ENCODE results near the gene MESP1. TPM values are rescaled to one million over a fixed set of nuclear protein-coding genes. Genes with fewer than 3 reads are reported as not detected.

MESP1 gene
- total and polyA plus RNA-seq, 4 experiments from 2014 or later: 0.53 to 1.2 (median 0.74) TPM

- Histone ChIP-seq H3K9me3 (ENCODE audit: control insufficient read depth in 1 of 2, low read length in 2 of 2) (no peaks in the 10 kb centered on the region), H3K4me3 (ENCODE audit: low read length in 2 of 2) (no peak overlapping the region), H3K27me3 (ENCODE audit: insufficient read depth, low read length) (no peaks in the 10 kb centered on the region), H3K27ac (ENCODE audit: low read depth, low read length) (no peak overlapping the region), H3K36me3 (ENCODE audit: insufficient read depth, low read length) (no peaks in the 10 kb centered on the region), H3K4me1 (ENCODE audit: insufficient read depth, low read length) (peaks cover 5% of the 10 kb centered on the region)
- Mint-ChIP-seq H3K4me1 (no peaks in the 10 kb centered on the region), H3K9me3 (no peaks in the 10 kb centered on the region), H3K4me3 (no peak overlapping the region), H3K27me3 (peaks cover 0 to 19% of the 10 kb centered on the region in 2 donors), H3K36me3 (no peaks in the 10 kb centered on the region), H3K27ac (no peak overlapping the region)
- CTCF ChIA-PET (ENCODE audit: partially characterized antibody): interaction anchor here (0.9 to 1.9 kb wide), 2 partner anchors 9 to 119 kb away, joined by 4 to 11 read pairs; no protein-coding TSS in a partner anchor
- POLR2A ChIA-PET (ENCODE audit: partially characterized antibody): no interaction called here
- DNase-seq: no peak
- intact Hi-C loops (cut with micrococcal nuclease): no loop called here
Observed at GRCh38 chr15:89755701-89756100, 4.7 kb upstream of the MESP1 start.

- intact Hi-C loops (cut with micrococcal nuclease): no loop called here
- CTCF ChIA-PET (ENCODE audit: partially characterized antibody): interaction anchor here (0.7 to 2.8 kb wide), 4 partner anchors 10 to 120 kb away, joined by 4 to 14 read pairs (median 8); no protein-coding TSS in a partner anchor
Observed at GRCh38 chr15:89754361-89755154, 3.5 kb upstream of the MESP1 start.

DNA sequence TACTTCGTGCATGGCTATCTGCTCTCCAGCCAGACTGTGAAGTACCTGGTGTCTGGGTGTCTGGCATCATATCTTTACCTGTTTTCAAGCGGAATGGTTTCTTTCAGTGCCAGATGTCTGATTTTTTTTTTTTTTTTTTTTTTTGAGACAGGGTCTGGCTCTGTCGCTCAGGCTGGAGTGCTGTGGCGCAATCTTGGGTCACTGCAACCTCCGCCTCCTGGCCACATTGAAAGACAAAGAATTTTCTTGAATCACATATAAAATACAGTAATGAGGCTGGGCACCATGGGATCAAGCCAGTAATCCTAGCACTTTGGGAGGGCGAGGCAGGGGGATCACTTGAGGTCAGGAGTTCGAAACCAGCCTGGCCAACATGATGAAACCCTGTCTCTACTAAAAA lies 2.8 kb upstream of the MESP1 start:
- ChIA-PET CTCF (ENCODE audit: partially characterized antibody) (interaction anchor here (0.7 to 2.8 kb wide), 3 partner anchors 7 to 95 kb away, joined by 4 to 14 read pairs (median 5); no protein-coding TSS in a partner anchor), POLR2A (ENCODE audit: partially characterized antibody) (no interaction called here)
- peaks cover 0 to 6% (median 0%) of the 10 kb centered on the region in 4 donors for H3K4me1 Mint-ChIP-seq
- H3K27me3 Mint-ChIP-seq: peaks cover 2 to 11% of the 10 kb centered on the region in 2 donors
- Histone ChIP-seq H3K36me3 (ENCODE audit: insufficient read depth, low read length) (no peaks in the 10 kb centered on the region), H3K4me1 (ENCODE audit: insufficient read depth, low read length) (peaks cover 9% of the 10 kb centered on the region), H3K27me3 (ENCODE audit: insufficient read depth, low read length) (no peaks in the 10 kb centered on the region), H3K27ac (ENCODE audit: low read depth, low read length) (no peak overlapping the region), H3K9me3 (ENCODE audit: control insufficient read depth in 1 of 2, low read length in 2 of 2) (no peaks in the 10 kb centered on the region), H3K4me3 (ENCODE audit: low read length in 2 of 2) (no peak overlapping the region)
- intact Hi-C loops (cut with micrococcal nuclease): no loop called here
- DNase-seq: no peak
- H3K27ac Mint-ChIP-seq: no peak overlapping the region
- no peaks in the 10 kb centered on the region for H3K36me3 Mint-ChIP-seq
- no peaks in the 10 kb centered on the region for H3K9me3 Mint-ChIP-seq
- H3K4me3 Mint-ChIP-seq: no peak overlapping the region

More at GRCh38 chr15:89754361-89755154, 3.5 kb upstream of the MESP1 start:
- Mint-ChIP-seq H3K4me3 (no peak overlapping the region), H3K4me1 (peaks cover 0 to 3% (median 0%) of the 10 kb centered on the region in 4 donors), H3K27me3 (peaks cover 0 to 14% of the 10 kb centered on the region in 2 donors), H3K27ac (no peak overlapping the region), H3K9me3 (no peaks in the 10 kb centered on the region), H3K36me3 (no peaks in the 10 kb centered on the region)
- POLR2A ChIA-PET (ENCODE audit: partially characterized antibody): no interaction called here
- Histone ChIP-seq H3K9me3 (ENCODE audit: control insufficient read depth in 1 of 2, low read length in 2 of 2) (no peaks in the 10 kb centered on the region), H3K36me3 (ENCODE audit: insufficient read depth, low read length) (no peaks in the 10 kb centered on the region), H3K27me3 (ENCODE audit: insufficient read depth, low read length) (no peaks in the 10 kb centered on the region), H3K4me1 (ENCODE audit: insufficient read depth, low read length) (peaks cover 9% of the 10 kb centered on the region), H3K27ac (ENCODE audit: low read depth, low read length) (no peak overlapping the region), H3K4me3 (ENCODE audit: low read length in 2 of 2) (no peak overlapping the region)
- DNase-seq: no peak

- ChIA-PET CTCF (ENCODE audit: partially characterized antibody) (interaction anchor here (2.1 to 3.4 kb wide), 2 partner anchors 11 to 13 kb away, joined by 5 to 15 read pairs; no protein-coding TSS in a partner anchor), POLR2A (ENCODE audit: partially characterized antibody) (no interaction called here)
- intact Hi-C loops (cut with micrococcal nuclease): no loop called here
- Histone ChIP-seq H3K4me1 (ENCODE audit: insufficient read depth, low read length) (peaks cover 9% of the 10 kb centered on the region), H3K27ac (ENCODE audit: low read depth, low read length) (no peak overlapping the region), H3K36me3 (ENCODE audit: insufficient read depth, low read length) (no peaks in the 10 kb centered on the region), H3K27me3 (ENCODE audit: insufficient read depth, low read length) (no peaks in the 10 kb centered on the region), H3K4me3 (ENCODE audit: low read length in 2 of 2) (no peak overlapping the region), H3K9me3 (ENCODE audit: control insufficient read depth in 1 of 2, low read length in 2 of 2) (no peaks in the 10 kb centered on the region)
- Mint-ChIP-seq H3K27ac (no peak overlapping the region), H3K4me3 (peak overlapping the region in 7 of 8 donors; percentile 15 to 71 (median 57)), H3K27me3 (peaks cover 3 to 8% of the 10 kb centered on the region in 2 donors), H3K4me1 (peaks cover 0 to 6% (median 0%) of the 10 kb centered on the region in 4 donors), H3K36me3 (no peaks in the 10 kb centered on the region), H3K9me3 (no peaks in the 10 kb centered on the region)
- DNase-seq: no peak
Observed at GRCh38 chr15:89751748-89752147, 699 bp upstream of the MESP1 start.

GRCh38 chr15:89749951-89750559 lies 994 bp downstream of the MESP1 start:
- Mint-ChIP-seq H3K9me3 (no peaks in the 10 kb centered on the region), H3K4me1 (peaks cover 0 to 6% (median 0%) of the 10 kb centered on the region in 4 donors), H3K4me3 (peak overlapping the region; percentile 68 to 81 (median 74)), H3K27me3 (peaks cover 3 to 5% of the 10 kb centered on the region in 2 donors), H3K36me3 (no peaks in the 10 kb centered on the region), H3K27ac (no peak overlapping the region)
- CTCF ChIA-PET (ENCODE audit: partially characterized antibody): interaction anchor here (0.9 to 3.4 kb wide), 4 partner anchors 10 to 125 kb away, joined by 3 to 15 read pairs (median 6); no protein-coding TSS in a partner anchor
- intact Hi-C loops (cut with micrococcal nuclease): no loop called here
- Histone ChIP-seq H3K27ac (ENCODE audit: low read depth, low read length) (no peak overlapping the region), H3K27me3 (ENCODE audit: insufficient read depth, low read length) (no peaks in the 10 kb centered on the region), H3K36me3 (ENCODE audit: insufficient read depth, low read length) (no peaks in the 10 kb centered on the region), H3K4me3 (ENCODE audit: low read length in 2 of 2) (peak overlapping the region in 1 of 2 donors; percentile 58), H3K9me3 (ENCODE audit: control insufficient read depth in 1 of 2, low read length in 2 of 2) (no peaks in the 10 kb centered on the region), H3K4me1 (ENCODE audit: insufficient read depth, low read length) (peaks cover 9% of the 10 kb centered on the region)
- no peak for DNase-seq
- POLR2A ChIA-PET (ENCODE audit: partially characterized antibody): interaction anchor here (1.3 to 1.7 kb wide), 2 partner anchors 10 to 516 kb away, joined by 4 to 5 read pairs; no protein-coding TSS in a partner anchor

- Histone ChIP-seq H3K4me1 (ENCODE audit: insufficient read depth, low read length) (peaks cover 9% of the 10 kb centered on the region), H3K36me3 (ENCODE audit: insufficient read depth, low read length) (no peaks in the 10 kb centered on the region), H3K27ac (ENCODE audit: low read depth, low read length) (no peak overlapping the region), H3K27me3 (ENCODE audit: insufficient read depth, low read length) (no peaks in the 10 kb centered on the region), H3K4me3 (ENCODE audit: low read length in 2 of 2) (no peak overlapping the region), H3K9me3 (ENCODE audit: control insufficient read depth in 1 of 2, low read length in 2 of 2) (no peaks in the 10 kb centered on the region)
- peaks cover 5% of the 10 kb centered on the region in 2 donors for H3K27me3 Mint-ChIP-seq
- H3K27ac Mint-ChIP-seq: peak overlapping the region in 1 of 7 donors; percentile 27
- H3K4me3 Mint-ChIP-seq: peak overlapping the region; percentile 67 to 81 (median 74)
- ChIA-PET CTCF (ENCODE audit: partially characterized antibody) (interaction anchor here (1.0 to 3.4 kb wide), 3 partner anchors 9 to 125 kb away, joined by 3 to 15 read pairs (median 8); no protein-coding TSS in a partner anchor), POLR2A (ENCODE audit: partially characterized antibody) (interaction anchor here (1.7 kb wide), 1 partner anchor 9 kb away, joined by 5 read pairs; no protein-coding TSS in a partner anchor)
- peaks cover 0 to 6% (median 0%) of the 10 kb centered on the region in 4 donors for H3K4me1 Mint-ChIP-seq
- H3K9me3 Mint-ChIP-seq: no peaks in the 10 kb centered on the region
- DNase-seq: no peak
- H3K36me3 Mint-ChIP-seq: no peaks in the 10 kb centered on the region
- intact Hi-C loops (cut with micrococcal nuclease): no loop called here
Observed at GRCh38 chr15:89749526-89749925, 1.5 kb downstream of the MESP1 start.

GRCh38 chr15:89749054-89749453 lies 2.0 kb downstream of the MESP1 start:
- H3K4me1 ChIP-seq (ENCODE audit: insufficient read depth, low read length): peaks cover 9% of the 10 kb centered on the region
- no peaks in the 10 kb centered on the region for H3K36me3 ChIP-seq (ENCODE audit: insufficient read depth, low read length)
- Mint-ChIP-seq H3K9me3 (no peaks in the 10 kb centered on the region), H3K4me1 (peaks cover 0 to 6% (median 0%) of the 10 kb centered on the region in 4 donors), H3K27ac (no peak overlapping the region), H3K36me3 (no peaks in the 10 kb centered on the region), H3K4me3 (peak overlapping the region in 6 of 8 donors; percentile 48 to 81 (median 68)), H3K27me3 (peaks cover 5% of the 10 kb centered on the region in 2 donors)
- intact Hi-C loops (cut with micrococcal nuclease): no loop called here
- H3K27me3 ChIP-seq (ENCODE audit: insufficient read depth, low read length): no peaks in the 10 kb centered on the region
- H3K4me3 ChIP-seq (ENCODE audit: low read length in 2 of 2): no peak overlapping the region
- DNase-seq: no peak
- CTCF ChIA-PET (ENCODE audit: partially characterized antibody): interaction anchor here (0.9 to 3.4 kb wide), 2 partner anchors 9 to 126 kb away, joined by 5 to 15 read pairs; no protein-coding TSS in a partner anchor
- H3K9me3 ChIP-seq (ENCODE audit: control insufficient read depth in 1 of 2, low read length in 2 of 2): no peaks in the 10 kb centered on the region
- POLR2A ChIA-PET (ENCODE audit: partially characterized antibody): interaction anchor here (1.7 kb wide), 1 partner anchor 9 kb away, joined by 5 read pairs; no protein-coding TSS in a partner anchor
- H3K27ac ChIP-seq (ENCODE audit: low read depth, low read length): no peak overlapping the region

Measured in CD4-positive, alpha-beta memory T cell (primary cell).